GM21390 (cell line): ENCODE results near the gene OR2F1.
"Not testable (repeated sequence)": the region's sequence is repeated elsewhere in the genome, so short reads cannot be mapped to it uniquely, and the experiment has no call there.

Source experiments
- ATAC-seq: cut with Tn5 transposase; IDR thresholded peaks from one replicate; pipeline ENCODE4 v1.9.1; 2021; ENCODE audit not compliant: unreplicated experiment

The OR2F1 gene

DNA sequence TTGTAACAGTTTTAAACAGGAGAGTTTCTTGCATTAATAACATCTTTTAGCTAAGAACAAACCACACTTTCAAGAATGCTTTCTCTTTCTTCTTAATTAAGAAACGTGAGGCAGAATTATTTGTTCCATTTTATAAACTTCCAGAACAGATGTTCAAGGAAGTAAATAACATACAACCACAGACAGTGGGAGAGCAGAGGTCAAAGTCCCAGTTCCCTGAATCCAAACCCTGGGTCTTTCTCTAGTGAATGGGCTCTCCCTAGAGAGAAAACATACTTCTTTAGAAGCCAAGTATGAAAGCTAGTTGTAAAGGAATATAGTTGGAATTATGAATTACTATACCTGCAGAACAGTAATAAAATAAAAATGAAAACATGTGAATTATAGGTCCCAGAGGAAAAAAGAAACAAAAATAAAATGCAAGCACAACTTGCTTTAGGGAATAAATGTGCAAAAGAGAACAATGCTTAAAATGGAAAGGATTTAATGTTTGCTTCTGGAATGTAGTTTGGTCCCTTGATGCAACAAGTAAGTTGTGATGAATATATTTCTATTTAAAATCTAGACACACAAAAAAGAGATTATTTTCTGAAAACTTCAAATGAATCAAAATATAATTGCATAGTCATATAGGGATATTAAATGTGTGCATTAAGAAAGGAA, 51.5 kb downstream of the OR2F1 start:
- no peak for ATAC-seq

DNA sequence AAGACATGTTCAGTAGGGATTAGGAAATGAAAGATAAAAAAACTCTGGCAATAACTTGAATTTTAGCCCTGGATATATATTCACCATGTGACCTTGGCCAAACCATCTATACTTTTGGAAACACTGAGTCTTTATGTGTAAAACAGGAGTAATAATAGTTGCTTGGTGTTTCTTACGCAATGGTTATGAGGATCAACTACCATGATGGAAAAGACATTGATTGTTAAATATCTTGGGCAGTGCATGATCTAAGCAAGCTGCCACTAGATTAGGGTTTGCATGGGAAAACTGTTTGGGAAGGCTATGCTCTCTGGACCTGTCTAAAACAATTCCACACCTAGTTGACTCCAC, 52.0 kb downstream of the OR2F1 start:
- no peak for ATAC-seq

DNA sequence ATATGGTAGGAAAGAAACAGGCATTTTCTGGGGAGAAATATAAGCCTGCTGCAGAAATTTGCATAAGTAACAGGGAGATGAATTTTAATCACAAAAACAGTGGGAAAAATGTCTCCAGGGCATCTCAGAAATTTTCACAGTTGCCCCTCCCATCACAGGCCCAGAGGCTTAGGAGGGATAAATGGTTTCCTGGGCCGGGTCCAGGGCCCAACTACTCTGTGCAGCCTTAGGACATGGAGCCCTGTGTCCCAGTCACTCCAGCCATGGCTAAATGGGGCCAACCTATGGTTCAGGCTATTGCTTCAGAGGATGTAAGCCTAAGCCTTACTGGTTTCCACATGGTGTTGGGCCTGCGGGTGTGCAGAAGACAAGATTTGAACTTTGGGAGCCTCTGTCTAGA, 54.7 kb downstream of the OR2F1 start:
- no peak for ATAC-seq

DNA sequence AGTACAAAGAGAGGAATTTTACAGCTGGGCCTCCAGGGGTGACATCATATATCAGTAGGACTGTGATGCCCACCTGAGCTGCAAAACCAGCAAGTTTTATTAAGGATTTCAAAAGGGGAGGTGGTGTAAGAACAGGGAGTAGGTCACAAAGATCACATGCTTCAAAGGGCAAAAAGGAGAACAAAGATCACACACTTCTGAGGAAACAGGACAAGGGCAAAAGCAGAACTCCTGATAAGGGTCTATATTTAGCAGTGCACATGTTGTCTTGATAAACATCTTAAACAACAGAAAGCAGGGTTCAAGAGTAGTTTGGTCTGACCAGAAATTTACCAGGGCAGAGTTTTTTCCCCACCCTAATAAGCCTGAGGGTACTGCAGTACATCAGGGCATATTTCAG, 55.4 kb downstream of the OR2F1 start:
- ATAC-seq = not testable (repeated sequence)

DNA sequence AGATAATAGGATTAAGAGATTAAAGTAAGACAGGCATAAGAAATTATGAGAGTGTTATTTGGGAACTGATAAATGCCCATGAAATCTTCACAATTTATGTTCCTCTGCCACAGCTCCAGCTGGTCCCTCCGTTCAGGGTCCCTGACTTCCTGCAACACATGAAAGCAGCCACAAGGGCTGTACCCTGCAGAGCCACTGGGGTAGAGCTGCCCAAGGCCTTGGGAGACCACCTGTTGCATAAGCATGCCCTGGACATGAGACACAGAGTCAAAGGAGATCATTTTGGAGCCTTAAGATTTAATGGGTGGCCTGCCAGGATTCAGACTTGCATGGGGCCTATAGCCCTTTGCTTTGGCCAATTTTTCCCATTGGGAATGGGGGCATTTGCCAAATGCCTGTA, 56.2 kb downstream of the OR2F1 start:
- not testable (repeated sequence) for ATAC-seq

DNA sequence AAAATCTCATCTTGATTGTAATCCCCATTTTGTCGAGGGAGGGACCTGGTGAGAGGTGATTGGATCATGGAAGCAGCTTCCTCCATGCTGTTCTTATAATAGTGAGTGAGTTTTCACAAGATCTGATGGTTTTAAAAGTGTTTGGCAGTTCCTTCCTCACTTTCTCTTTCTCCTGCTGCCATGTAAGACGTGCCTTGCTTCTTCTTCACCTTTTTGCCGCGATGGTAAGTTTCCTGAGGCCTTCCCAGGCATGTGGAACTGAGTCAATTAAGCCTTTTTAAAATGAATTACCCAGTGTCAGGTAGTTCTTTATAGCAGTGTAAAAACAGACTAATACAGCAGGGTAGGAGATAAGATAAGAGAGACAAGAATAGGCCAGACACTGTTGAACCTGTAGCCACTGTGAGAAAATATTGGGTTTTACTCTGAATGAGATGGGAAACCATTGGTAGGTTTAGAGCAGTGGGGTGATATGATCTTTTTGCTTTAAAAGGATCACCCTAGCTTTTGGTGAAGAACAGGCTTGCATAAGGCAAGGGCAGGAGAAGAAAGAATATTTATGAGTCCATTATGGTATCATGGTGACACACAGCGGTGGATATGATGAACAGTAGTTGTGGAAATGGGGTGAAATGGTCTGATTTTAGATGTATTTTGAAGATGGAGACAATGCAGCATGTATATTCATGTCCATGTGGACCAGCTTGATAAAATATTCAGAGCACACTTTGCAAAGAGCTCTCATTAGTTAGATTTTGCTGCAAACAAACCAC, 57.0 kb downstream of the OR2F1 start:
- no peak for ATAC-seq
